Liver (tissue), 3 donors: Measurements from ENCODE around the gene ZDHHC14.

Experiments used
- JUND ChIP-seq, 2 donors: IDR thresholded peaks; 2 replicates each; pipeline ENCODE4 v1.6.1; 2016; ENCODE audit warnings: antibody characterized with exemption in 2 of 2
- RAD21 ChIP-seq, 2 donors: IDR thresholded peaks; 2 replicates each; pipeline ENCODE4 v1.6.1; 2016; ENCODE audit warnings: antibody characterized with exemption in 2 of 2, mild to moderate bottlenecking in 2 of 2
- SP1 ChIP-seq: IDR thresholded peaks from 2 replicates; pipeline ENCODE4 v1.6.1; 2018; ENCODE audit warnings: antibody characterized with exemption, mild to moderate bottlenecking
- TAF1 ChIP-seq: conservative IDR thresholded peaks from 2 replicates; pipeline ENCODE4 v1.6.1; 2016; ENCODE audit warnings: antibody characterized with exemption, mild to moderate bottlenecking
- YY1 ChIP-seq: IDR thresholded peaks from 2 replicates; pipeline ENCODE4 v1.6.1; 2016; ENCODE audit warnings: antibody characterized with exemption, mild to moderate bottlenecking
- TF ChIP-seq, protein P1 (sequence below): fragments of 150-350 bp; IDR thresholded peaks from 2 replicates; pipeline ENCODE4 v1.5.1; 2017; ENCODE audit warnings: improper control_type of control experiment, low read depth, low read length; ENCODE audit not compliant: missing input control
- TF ChIP-seq, protein P2 (sequence below): IDR thresholded peaks from 2 replicates; pipeline ENCODE4 v1.6.1; 2016; ENCODE audit warnings: antibody characterized with exemption
- TF ChIP-seq, protein P3 (sequence below): IDR thresholded peaks from 2 replicates; pipeline ENCODE4 v1.6.1; 2016; ENCODE audit warnings: antibody characterized with exemption
- TF ChIP-seq, protein P4 (sequence below): IDR thresholded peaks from 2 replicates; pipeline ENCODE4 v1.6.1; 2016; ENCODE audit warnings: antibody characterized with exemption
- TF ChIP-seq, protein P5 (sequence below): IDR thresholded peaks from 2 replicates; pipeline ENCODE4 v1.6.1; 2016; ENCODE audit warnings: antibody characterized with exemption, mild to moderate bottlenecking
- donor health status: healthy.
- donor health status: healthy.

DNA sequence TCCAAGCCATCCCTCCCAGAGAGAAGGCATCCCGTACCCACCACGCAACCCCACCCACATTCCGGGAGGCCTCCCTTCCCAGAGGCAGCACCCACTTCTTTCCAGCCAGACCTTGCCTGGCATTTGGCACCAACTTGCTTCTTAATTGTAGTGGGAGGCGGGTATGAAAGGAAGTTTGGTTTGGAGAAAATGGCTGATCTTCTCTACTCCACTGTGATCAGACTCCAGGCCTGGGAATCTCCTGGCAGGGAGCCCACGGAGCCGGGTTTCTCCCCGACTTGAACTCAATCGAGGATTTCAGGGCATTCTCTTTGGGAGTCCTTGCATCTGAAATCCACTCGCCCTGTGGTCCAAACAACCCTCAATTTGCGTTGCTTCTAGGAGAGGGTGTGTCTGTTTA is 107.1 kb downstream of the ZDHHC14 start:
- TF ChIP-seq, protein P1, sequence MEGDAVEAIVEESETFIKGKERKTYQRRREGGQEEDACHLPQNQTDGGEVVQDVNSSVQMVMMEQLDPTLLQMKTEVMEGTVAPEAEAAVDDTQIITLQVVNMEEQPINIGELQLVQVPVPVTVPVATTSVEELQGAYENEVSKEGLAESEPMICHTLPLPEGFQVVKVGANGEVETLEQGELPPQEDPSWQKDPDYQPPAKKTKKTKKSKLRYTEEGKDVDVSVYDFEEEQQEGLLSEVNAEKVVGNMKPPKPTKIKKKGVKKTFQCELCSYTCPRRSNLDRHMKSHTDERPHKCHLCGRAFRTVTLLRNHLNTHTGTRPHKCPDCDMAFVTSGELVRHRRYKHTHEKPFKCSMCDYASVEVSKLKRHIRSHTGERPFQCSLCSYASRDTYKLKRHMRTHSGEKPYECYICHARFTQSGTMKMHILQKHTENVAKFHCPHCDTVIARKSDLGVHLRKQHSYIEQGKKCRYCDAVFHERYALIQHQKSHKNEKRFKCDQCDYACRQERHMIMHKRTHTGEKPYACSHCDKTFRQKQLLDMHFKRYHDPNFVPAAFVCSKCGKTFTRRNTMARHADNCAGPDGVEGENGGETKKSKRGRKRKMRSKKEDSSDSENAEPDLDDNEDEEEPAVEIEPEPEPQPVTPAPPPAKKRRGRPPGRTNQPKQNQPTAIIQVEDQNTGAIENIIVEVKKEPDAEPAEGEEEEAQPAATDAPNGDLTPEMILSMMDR, result no peak
- TF ChIP-seq YY1, result no peak
- no peak for TF ChIP-seq SP1
- TF ChIP-seq, protein P2, sequence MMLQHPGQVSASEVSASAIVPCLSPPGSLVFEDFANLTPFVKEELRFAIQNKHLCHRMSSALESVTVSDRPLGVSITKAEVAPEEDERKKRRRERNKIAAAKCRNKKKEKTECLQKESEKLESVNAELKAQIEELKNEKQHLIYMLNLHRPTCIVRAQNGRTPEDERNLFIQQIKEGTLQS, result no peak
- TF ChIP-seq, protein P3, sequence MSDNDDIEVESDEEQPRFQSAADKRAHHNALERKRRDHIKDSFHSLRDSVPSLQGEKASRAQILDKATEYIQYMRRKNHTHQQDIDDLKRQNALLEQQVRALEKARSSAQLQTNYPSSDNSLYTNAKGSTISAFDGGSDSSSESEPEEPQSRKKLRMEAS, result no peak
- TF ChIP-seq TAF1, result no peak
- TF ChIP-seq, protein P4, sequence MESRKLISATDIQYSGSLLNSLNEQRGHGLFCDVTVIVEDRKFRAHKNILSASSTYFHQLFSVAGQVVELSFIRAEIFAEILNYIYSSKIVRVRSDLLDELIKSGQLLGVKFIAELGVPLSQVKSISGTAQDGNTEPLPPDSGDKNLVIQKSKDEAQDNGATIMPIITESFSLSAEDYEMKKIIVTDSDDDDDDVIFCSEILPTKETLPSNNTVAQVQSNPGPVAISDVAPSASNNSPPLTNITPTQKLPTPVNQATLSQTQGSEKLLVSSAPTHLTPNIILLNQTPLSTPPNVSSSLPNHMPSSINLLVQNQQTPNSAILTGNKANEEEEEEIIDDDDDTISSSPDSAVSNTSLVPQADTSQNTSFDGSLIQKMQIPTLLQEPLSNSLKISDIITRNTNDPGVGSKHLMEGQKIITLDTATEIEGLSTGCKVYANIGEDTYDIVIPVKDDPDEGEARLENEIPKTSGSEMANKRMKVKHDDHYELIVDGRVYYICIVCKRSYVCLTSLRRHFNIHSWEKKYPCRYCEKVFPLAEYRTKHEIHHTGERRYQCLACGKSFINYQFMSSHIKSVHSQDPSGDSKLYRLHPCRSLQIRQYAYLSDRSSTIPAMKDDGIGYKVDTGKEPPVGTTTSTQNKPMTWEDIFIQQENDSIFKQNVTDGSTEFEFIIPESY, result no peak
- no peak for TF ChIP-seq JUND (IDR thresholded peaks at IDR 0.05)
- TF ChIP-seq, protein P5, sequence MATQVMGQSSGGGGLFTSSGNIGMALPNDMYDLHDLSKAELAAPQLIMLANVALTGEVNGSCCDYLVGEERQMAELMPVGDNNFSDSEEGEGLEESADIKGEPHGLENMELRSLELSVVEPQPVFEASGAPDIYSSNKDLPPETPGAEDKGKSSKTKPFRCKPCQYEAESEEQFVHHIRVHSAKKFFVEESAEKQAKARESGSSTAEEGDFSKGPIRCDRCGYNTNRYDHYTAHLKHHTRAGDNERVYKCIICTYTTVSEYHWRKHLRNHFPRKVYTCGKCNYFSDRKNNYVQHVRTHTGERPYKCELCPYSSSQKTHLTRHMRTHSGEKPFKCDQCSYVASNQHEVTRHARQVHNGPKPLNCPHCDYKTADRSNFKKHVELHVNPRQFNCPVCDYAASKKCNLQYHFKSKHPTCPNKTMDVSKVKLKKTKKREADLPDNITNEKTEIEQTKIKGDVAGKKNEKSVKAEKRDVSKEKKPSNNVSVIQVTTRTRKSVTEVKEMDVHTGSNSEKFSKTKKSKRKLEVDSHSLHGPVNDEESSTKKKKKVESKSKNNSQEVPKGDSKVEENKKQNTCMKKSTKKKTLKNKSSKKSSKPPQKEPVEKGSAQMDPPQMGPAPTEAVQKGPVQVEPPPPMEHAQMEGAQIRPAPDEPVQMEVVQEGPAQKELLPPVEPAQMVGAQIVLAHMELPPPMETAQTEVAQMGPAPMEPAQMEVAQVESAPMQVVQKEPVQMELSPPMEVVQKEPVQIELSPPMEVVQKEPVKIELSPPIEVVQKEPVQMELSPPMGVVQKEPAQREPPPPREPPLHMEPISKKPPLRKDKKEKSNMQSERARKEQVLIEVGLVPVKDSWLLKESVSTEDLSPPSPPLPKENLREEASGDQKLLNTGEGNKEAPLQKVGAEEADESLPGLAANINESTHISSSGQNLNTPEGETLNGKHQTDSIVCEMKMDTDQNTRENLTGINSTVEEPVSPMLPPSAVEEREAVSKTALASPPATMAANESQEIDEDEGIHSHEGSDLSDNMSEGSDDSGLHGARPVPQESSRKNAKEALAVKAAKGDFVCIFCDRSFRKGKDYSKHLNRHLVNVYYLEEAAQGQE, result no peak
- TF ChIP-seq RAD21 (IDR thresholded peaks at IDR 0.05), result no peak
